GM12878 (cell line): ENCODE measurements around the gene LIPA. TPM values are rescaled to one million over a fixed set of nuclear protein-coding genes. Genes with fewer than 3 reads are reported as not detected.

Experiments
- ATAC-seq: fragments of 200-7000 bp; cut with Tn5 transposase; 3 replicates; pipeline ENCODE4 v1.9.1; 2020; ENCODE audit warnings: mild to moderate bottlenecking, moderate library complexity
- BruUV-seq: library from RNA; stranded (reverse); fragments of 400-500 nt; replicated peaks from 2 replicates; lab custom pipeline; 2021; lab: Mats Ljungman, UMichigan
- CTCF ChIA-PET: fragments of 300-600 bp; sonication (Branson Sonifier 250); formaldehyde crosslinking; extraction: SDS; loops from one replicate; lab custom pipeline; 2021; ENCODE audit warnings: inconsistent platforms; lab: Yijun Ruan, JAX
- POLR2A ChIA-PET: fragments of 350-600 bp; formaldehyde crosslinking; extraction: SDS; loops from one replicate; lab custom pipeline; 2021; ENCODE audit warnings: inconsistent platforms; lab: Charles Lee
- RAD21 ChIA-PET: fragments of 300-600 bp; sonication (Branson Sonifier 250); formaldehyde crosslinking; loops from one replicate; lab custom pipeline; 2023; ENCODE audit warnings: antibody characterized with exemption; ENCODE audit not compliant: unreplicated experiment; lab: Charles Lee
- SMC1A ChIA-PET: fragments of 300-600 bp; sonication (Branson Sonifier 250); formaldehyde crosslinking; loops from one replicate; lab custom pipeline; 2023; ENCODE audit not compliant: unreplicated experiment, uncharacterized antibody; lab: Charles Lee
- DNase-seq: peaks from one replicate; pipeline ENCODE4 v3.0.0-alpha.2; 2011; ENCODE audit warnings: low read depth, low spot score
- FAIRE-seq: peaks from 3 replicates; lab custom pipeline; 2011; peaks lifted over from hg19 to GRCh38; lab: Jason Lieb, UNC
- H2AFZ ChIP-seq: 2 replicates; pipeline ENCODE4 v1.6.0; 2011; ENCODE audit warnings: low read depth, low read length, control low read depth; ENCODE audit not compliant: control insufficient read depth
- H3K27ac ChIP-seq: 2 replicates; pipeline ENCODE4 v1.5.1; 2011; ENCODE audit warnings: control low read depth; ENCODE audit not compliant: control insufficient read depth, insufficient read depth
- H3K27me3 ChIP-seq, 2 experiments: replicated peaks in 1 of 2; 2 replicates each; pipeline versions ENCODE4 v1.6.0 to v1.6.1; 2011; ENCODE audit warnings: low read length in 1 of 2; ENCODE audit not compliant: control insufficient read depth in 2 of 2, insufficient read depth in 2 of 2
- H3K36me3 ChIP-seq, 2 experiments: 2 replicates each; pipeline ENCODE4 v1.5.1; 2011; ENCODE audit warnings: low read length in 1 of 2; ENCODE audit not compliant: control insufficient read depth in 2 of 2, insufficient read depth in 2 of 2
- H3K4me1 ChIP-seq: 2 replicates; pipeline ENCODE4 v1.6.1; 2011; ENCODE audit warnings: mild to moderate bottlenecking, low read length, moderate library complexity, mixed read lengths; ENCODE audit not compliant: control insufficient read depth, insufficient read depth
- H3K4me2 ChIP-seq: 2 replicates; pipeline ENCODE4 v1.6.0; 2011; ENCODE audit warnings: control low read depth; ENCODE audit not compliant: control insufficient read depth, insufficient read depth
- H3K4me3 ChIP-seq: fragments of 200-600 bp; sonication (generic); 2 replicates; pipeline ENCODE4 v1.5.1; 2016
- H3K79me2 ChIP-seq: 2 replicates; pipeline ENCODE4 v1.6.0; 2011; ENCODE audit warnings: low read length; ENCODE audit not compliant: control insufficient read depth, insufficient read depth
- H3K9ac ChIP-seq: 2 replicates; pipeline ENCODE4 v1.8.0; 2011; ENCODE audit warnings: low read length, control low read depth, mixed read lengths; ENCODE audit not compliant: control insufficient read depth, insufficient read depth
- H3K9me3 ChIP-seq: replicated peaks from 3 replicates; pipeline ENCODE4 v1.5.1; 2011; ENCODE audit warnings: mild to moderate bottlenecking, low read length; ENCODE audit not compliant: control insufficient read depth, insufficient read depth
- H4K20me1 ChIP-seq: 2 replicates; pipeline ENCODE4 v1.6.0; 2011; ENCODE audit not compliant: control insufficient read depth, insufficient read depth
- ATF7 ChIP-seq: fragments of 450-650 bp; IDR thresholded peaks from 2 replicates; pipeline ENCODE4 v1.6.1; 2016; ENCODE audit warnings: low read depth, mild to moderate bottlenecking
- IKZF1 ChIP-seq: fragments of 450-650 bp; conservative IDR thresholded peaks from 2 replicates; pipeline ENCODE4 v1.6.1; 2017; ENCODE audit warnings: antibody characterized with exemption, mild to moderate bottlenecking
- RAD51 ChIP-seq: fragments of 450-650 bp; IDR thresholded peaks from 2 replicates; pipeline ENCODE4 v1.6.1; 2016; ENCODE audit warnings: moderate library complexity, mild to moderate bottlenecking, inconsistent platforms
- SP1 ChIP-seq: IDR thresholded peaks from one replicate; pipeline ENCODE4 v1.6.1; 2011; ENCODE audit warnings: low read depth, low read length
- TBL1XR1 ChIP-seq: IDR thresholded peaks from 2 replicates; pipeline ENCODE4 v1.6.1; 2012; ENCODE audit warnings: low read depth, low read length, improper control_type of control experiment
- WGBS: methylation state at CpG from one replicate; pipeline ENCODE4 v1.1.6; 2016; ENCODE audit warnings: low lambda C conversion rate; ENCODE audit not compliant: insufficient replicate concordance, insufficient coverage; ENCODE audit errors: missing lambda C conversion rate; 5-methylcytosine and 5-hydroxymethylcytosine counted together
- in situ Hi-C: fragments of 300-500 bp; cut with MboI; formaldehyde crosslinking; loops from 9 replicates; pipeline ENCODE4 v1.14.3; 2018; ENCODE audit warnings: mixed read lengths
- intact Hi-C: fragments of 100-400 bp; cut with micrococcal nuclease; formaldehyde crosslinking; loops from one replicate; pipeline ENCODE4 v1.14.2; 2022; ENCODE audit not compliant: unreplicated experiment
- polyA plus RNA-seq, 11 experiments: library from polyadenylated mRNA; depleted of rRNA in 4 of 11; unstranded in 6 of 11; stranded (reverse) in 5 of 11; fragments of >200 nt; fragmentation: Nextera tagmentation in 4 of 11; fragmentation: Illumina TruSeq in 1 of 11; extraction: Ambion mirVana in 4 of 11; extraction: Trizol in 1 of 11; gene quantifications; 1 replicate in 1 of 11; 2 replicates in 10 of 11; pipeline versions ENCODE4 v1.2.1 to v1.2.3, GENCODE V29; 2011 to 2016; ENCODE audit warnings: inconsistent platforms in 2 of 11, missing spikeins in 2 of 11, low read depth in 1 of 11
- total RNA-seq, 4 experiments: library from RNA; depleted of rRNA in 3 of 4; stranded (reverse); fragments of >200 nt in 3 of 4; fragmentation: Illumina TruSeq in 1 of 4; extraction: Trizol in 1 of 4; gene quantifications; 2 replicates each; pipeline versions ENCODE4 v1.2.1 to v1.2.3, GENCODE V29; 2013 to 2021
- TF ChIP-seq, protein P1 (sequence below): fragments of 450-650 bp; IDR thresholded peaks from 2 replicates; pipeline ENCODE4 v1.6.1; 2017; ENCODE audit warnings: borderline replicate concordance
- TF ChIP-seq, protein P2 (sequence below), 3 experiments: IDR thresholded peaks in 2 of 3; conservative IDR thresholded peaks in 1 of 3; 2 replicates each; pipeline ENCODE4 v1.5.1; 2011; ENCODE audit warnings: low read depth in 3 of 3, low read length in 3 of 3, mild to moderate bottlenecking in 3 of 3, control low read depth in 2 of 3, moderate library complexity in 2 of 3, inconsistent platforms in 1 of 3, mixed read lengths in 1 of 3; ENCODE audit not compliant: control insufficient read depth in 2 of 3, insufficient read depth in 1 of 3; ENCODE audit errors: extremely low read depth in 1 of 3
- TF ChIP-seq, protein P3 (sequence below): fragments of 450-650 bp; IDR thresholded peaks from 2 replicates; pipeline ENCODE4 v1.6.1; 2017; ENCODE audit warnings: mild to moderate bottlenecking, moderate library complexity

Gene LIPA
- total and polyA plus RNA-seq, 10 of the 15 experiments (the other 5 are each of a cell fraction or from before 2014, with no cell fraction given), result 31.1 to 50.3 (median 39.5) TPM

DNA sequence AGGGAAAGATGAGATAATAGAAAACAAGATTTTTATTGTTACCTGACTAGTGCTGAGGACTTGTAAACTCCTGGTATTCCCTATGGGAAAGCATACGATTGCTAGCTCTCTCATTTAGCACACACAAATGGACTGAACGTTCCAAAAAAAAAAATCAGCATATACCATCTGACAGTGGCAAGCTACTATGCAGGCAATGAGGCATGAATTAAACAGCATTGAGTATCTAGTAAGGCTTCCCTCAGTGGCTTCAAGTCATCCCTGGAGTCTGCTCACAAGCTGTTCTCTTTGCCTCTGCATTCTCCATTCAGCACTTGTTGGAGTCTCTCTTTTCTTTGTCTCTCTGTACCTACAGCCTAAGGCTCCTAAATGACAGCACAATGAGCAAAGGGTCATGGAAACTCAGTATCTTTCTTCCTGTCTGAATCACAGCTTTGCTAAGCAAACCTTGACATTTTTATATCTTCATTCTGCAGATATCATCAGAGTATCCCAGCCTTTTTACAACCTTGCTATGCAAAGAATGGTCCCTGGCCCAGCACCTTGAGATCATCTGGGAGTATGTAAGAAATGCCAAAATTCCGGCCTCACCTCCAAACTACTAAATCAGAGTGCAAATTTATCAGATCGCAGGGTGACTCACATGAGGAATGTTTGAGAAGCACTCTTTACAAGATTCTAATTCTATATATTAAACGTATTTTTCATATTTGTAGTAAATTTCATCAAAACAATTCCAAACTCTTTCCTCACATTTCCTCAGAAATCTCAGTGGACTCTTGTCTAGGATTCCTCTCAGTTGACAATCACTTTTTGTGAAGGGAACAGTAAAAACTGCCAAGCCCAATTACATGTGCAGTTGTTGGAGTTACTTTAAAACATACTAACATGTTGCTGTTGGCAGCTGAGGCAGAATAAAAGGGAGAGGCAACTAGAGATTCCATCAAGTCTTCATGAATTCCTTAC lies 10.8 kb upstream of the LIPA start (continued):
- TF ChIP-seq RAD51, result no peak
- no peak for TF ChIP-seq SP1
- TF ChIP-seq, protein P1, sequence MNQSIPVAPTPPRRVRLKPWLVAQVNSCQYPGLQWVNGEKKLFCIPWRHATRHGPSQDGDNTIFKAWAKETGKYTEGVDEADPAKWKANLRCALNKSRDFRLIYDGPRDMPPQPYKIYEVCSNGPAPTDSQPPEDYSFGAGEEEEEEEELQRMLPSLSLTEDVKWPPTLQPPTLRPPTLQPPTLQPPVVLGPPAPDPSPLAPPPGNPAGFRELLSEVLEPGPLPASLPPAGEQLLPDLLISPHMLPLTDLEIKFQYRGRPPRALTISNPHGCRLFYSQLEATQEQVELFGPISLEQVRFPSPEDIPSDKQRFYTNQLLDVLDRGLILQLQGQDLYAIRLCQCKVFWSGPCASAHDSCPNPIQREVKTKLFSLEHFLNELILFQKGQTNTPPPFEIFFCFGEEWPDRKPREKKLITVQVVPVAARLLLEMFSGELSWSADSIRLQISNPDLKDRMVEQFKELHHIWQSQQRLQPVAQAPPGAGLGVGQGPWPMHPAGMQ, result no peak

DNA sequence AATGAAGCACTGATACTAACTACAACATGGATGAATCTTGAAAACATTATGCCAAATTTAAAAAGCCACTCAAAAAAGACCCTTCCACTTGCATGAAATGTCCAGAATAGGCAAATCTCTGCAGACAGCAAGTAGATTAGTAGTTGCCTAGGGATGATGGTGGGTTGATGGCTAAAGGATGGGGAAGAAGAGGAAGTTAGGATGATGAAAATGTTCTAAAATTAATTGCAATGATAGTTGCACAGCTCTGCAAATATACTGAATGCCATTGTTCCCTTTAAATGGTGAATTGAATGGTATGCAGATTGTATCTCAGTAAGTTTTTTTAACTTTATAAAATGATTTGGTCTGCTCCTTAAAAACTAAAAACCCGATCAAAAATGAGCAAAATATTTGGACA lies 7.3 kb upstream of the LIPA start:
- intact Hi-C loops (no loop called here), in situ Hi-C loops (no loop called here)
- Histone ChIP-seq H3K36me3 (no peaks in the 10 kb centered on the region; a peak in 1 of 4 replicates), H2AFZ (no peak overlapping the region), H3K27me3 (no peaks in the 10 kb centered on the region), H3K27ac (no peak overlapping the region), H4K20me1 (no peaks in the 10 kb centered on the region), H3K79me2 (no peaks in the 10 kb centered on the region), H3K4me2 (no peak overlapping the region), H3K9me3 (peaks cover 13% of the 10 kb centered on the region), H3K9ac (no peak overlapping the region), H3K4me1 (peaks cover 3% of the 10 kb centered on the region; the same call in 1 of the 2 replicates), H3K4me3 (no peak overlapping the region)
- CTCF ChIA-PET, result interaction anchor here (0.8 to 1.0 kb wide), 3 partner anchors 8 to 309 kb away, joined by 4 read pairs; no protein-coding TSS in a partner anchor
- TF ChIP-seq, protein P2, sequence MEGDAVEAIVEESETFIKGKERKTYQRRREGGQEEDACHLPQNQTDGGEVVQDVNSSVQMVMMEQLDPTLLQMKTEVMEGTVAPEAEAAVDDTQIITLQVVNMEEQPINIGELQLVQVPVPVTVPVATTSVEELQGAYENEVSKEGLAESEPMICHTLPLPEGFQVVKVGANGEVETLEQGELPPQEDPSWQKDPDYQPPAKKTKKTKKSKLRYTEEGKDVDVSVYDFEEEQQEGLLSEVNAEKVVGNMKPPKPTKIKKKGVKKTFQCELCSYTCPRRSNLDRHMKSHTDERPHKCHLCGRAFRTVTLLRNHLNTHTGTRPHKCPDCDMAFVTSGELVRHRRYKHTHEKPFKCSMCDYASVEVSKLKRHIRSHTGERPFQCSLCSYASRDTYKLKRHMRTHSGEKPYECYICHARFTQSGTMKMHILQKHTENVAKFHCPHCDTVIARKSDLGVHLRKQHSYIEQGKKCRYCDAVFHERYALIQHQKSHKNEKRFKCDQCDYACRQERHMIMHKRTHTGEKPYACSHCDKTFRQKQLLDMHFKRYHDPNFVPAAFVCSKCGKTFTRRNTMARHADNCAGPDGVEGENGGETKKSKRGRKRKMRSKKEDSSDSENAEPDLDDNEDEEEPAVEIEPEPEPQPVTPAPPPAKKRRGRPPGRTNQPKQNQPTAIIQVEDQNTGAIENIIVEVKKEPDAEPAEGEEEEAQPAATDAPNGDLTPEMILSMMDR (IDR thresholded peaks at IDR 0.05 in 2 of 3, conservative IDR thresholded peaks at IDR 0.05 in 1 of 3; ENCODE audit: control insufficient read depth in 2 of 3, extremely low read depth in 1 of 3, insufficient read depth in 1 of 3, low read depth in 3 of 3, low read length in 3 of 3), result no peak
- TF ChIP-seq IKZF1, result no peak
- TF ChIP-seq TBL1XR1, result no peak
- TF ChIP-seq, protein P3, sequence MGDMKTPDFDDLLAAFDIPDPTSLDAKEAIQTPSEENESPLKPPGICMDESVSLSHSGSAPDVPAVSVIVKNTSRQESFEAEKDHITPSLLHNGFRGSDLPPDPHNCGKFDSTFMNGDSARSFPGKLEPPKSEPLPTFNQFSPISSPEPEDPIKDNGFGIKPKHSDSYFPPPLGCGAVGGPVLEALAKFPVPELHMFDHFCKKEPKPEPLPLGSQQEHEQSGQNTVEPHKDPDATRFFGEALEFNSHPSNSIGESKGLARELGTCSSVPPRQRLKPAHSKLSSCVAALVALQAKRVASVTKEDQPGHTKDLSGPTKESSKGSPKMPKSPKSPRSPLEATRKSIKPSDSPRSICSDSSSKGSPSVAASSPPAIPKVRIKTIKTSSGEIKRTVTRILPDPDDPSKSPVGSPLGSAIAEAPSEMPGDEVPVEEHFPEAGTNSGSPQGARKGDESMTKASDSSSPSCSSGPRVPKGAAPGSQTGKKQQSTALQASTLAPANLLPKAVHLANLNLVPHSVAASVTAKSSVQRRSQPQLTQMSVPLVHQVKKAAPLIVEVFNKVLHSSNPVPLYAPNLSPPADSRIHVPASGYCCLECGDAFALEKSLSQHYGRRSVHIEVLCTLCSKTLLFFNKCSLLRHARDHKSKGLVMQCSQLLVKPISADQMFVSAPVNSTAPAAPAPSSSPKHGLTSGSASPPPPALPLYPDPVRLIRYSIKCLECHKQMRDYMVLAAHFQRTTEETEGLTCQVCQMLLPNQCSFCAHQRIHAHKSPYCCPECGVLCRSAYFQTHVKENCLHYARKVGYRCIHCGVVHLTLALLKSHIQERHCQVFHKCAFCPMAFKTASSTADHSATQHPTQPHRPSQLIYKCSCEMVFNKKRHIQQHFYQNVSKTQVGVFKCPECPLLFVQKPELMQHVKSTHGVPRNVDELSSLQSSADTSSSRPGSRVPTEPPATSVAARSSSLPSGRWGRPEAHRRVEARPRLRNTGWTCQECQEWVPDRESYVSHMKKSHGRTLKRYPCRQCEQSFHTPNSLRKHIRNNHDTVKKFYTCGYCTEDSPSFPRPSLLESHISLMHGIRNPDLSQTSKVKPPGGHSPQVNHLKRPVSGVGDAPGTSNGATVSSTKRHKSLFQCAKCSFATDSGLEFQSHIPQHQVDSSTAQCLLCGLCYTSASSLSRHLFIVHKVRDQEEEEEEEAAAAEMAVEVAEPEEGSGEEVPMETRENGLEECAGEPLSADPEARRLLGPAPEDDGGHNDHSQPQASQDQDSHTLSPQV, result no peak
- TF ChIP-seq ATF7, result no peak
- SMC1A ChIA-PET, result interaction anchor here (0.7 to 1.6 kb wide), 3 partner anchors 45 to 165 kb away, joined by 3 to 4 read pairs (median 3); partner anchors contain the start of gene IFIT5
- FAIRE-seq (no peak), ATAC-seq (no peak), DNase-seq (no peak)
- RAD21 ChIA-PET, result interaction anchor here (0.7 to 1.0 kb wide), 3 partner anchors 130 to 306 kb away, joined by 3 to 6 read pairs (median 4); no protein-coding TSS in a partner anchor
- POLR2A ChIA-PET, result no interaction called here
- no TSS peak for BruUV-seq
- 33% methylated on average over 1 of the region's 1 CpG for WGBS
